GM12878 (cell line): ENCODE measurements around the gene C16orf78. TPM values are rescaled to one million over a fixed set of nuclear protein-coding genes. Genes with fewer than 3 reads are reported as not detected.

Experiments used
- ATAC-seq: fragments of 200-7000 bp; cut with Tn5 transposase; 3 replicates; pipeline ENCODE4 v1.9.1; 2020; ENCODE audit warnings: mild to moderate bottlenecking, moderate library complexity
- BruUV-seq: library from RNA; stranded (reverse); fragments of 400-500 nt; replicated peaks from 2 replicates; lab custom pipeline; 2021; lab: Mats Ljungman, UMichigan
- CTCF ChIA-PET: fragments of 300-600 bp; sonication (Branson Sonifier 250); formaldehyde crosslinking; extraction: SDS; loops from one replicate; lab custom pipeline; 2021; ENCODE audit warnings: inconsistent platforms; lab: Yijun Ruan, JAX
- POLR2A ChIA-PET: fragments of 350-600 bp; formaldehyde crosslinking; extraction: SDS; loops from one replicate; lab custom pipeline; 2021; ENCODE audit warnings: inconsistent platforms; lab: Charles Lee
- RAD21 ChIA-PET: fragments of 300-600 bp; sonication (Branson Sonifier 250); formaldehyde crosslinking; loops from one replicate; lab custom pipeline; 2023; ENCODE audit warnings: antibody characterized with exemption; ENCODE audit not compliant: unreplicated experiment; lab: Charles Lee
- SMC1A ChIA-PET: fragments of 300-600 bp; sonication (Branson Sonifier 250); formaldehyde crosslinking; loops from one replicate; lab custom pipeline; 2023; ENCODE audit not compliant: unreplicated experiment, uncharacterized antibody; lab: Charles Lee
- DNase-seq: peaks from one replicate; pipeline ENCODE4 v3.0.0-alpha.2; 2011; ENCODE audit warnings: low read depth, low spot score
- FAIRE-seq: peaks from 3 replicates; lab custom pipeline; 2011; peaks lifted over from hg19 to GRCh38; lab: Jason Lieb, UNC
- H2AFZ ChIP-seq: 2 replicates; pipeline ENCODE4 v1.6.0; 2011; ENCODE audit warnings: low read depth, low read length, control low read depth; ENCODE audit not compliant: control insufficient read depth
- H3K27ac ChIP-seq: 2 replicates; pipeline ENCODE4 v1.5.1; 2011; ENCODE audit warnings: control low read depth; ENCODE audit not compliant: control insufficient read depth, insufficient read depth
- H3K27me3 ChIP-seq, 2 experiments: replicated peaks in 1 of 2; 2 replicates each; pipeline versions ENCODE4 v1.6.0 to v1.6.1; 2011; ENCODE audit warnings: low read length in 1 of 2; ENCODE audit not compliant: control insufficient read depth in 2 of 2, insufficient read depth in 2 of 2
- H3K36me3 ChIP-seq, 2 experiments: 2 replicates each; pipeline ENCODE4 v1.5.1; 2011; ENCODE audit warnings: low read length in 1 of 2; ENCODE audit not compliant: control insufficient read depth in 2 of 2, insufficient read depth in 2 of 2
- H3K4me1 ChIP-seq: 2 replicates; pipeline ENCODE4 v1.6.1; 2011; ENCODE audit warnings: mild to moderate bottlenecking, low read length, moderate library complexity, mixed read lengths; ENCODE audit not compliant: control insufficient read depth, insufficient read depth
- H3K4me2 ChIP-seq: 2 replicates; pipeline ENCODE4 v1.6.0; 2011; ENCODE audit warnings: control low read depth; ENCODE audit not compliant: control insufficient read depth, insufficient read depth
- H3K4me3 ChIP-seq: fragments of 200-600 bp; sonication (generic); 2 replicates; pipeline ENCODE4 v1.5.1; 2016
- H3K79me2 ChIP-seq: 2 replicates; pipeline ENCODE4 v1.6.0; 2011; ENCODE audit warnings: low read length; ENCODE audit not compliant: control insufficient read depth, insufficient read depth
- H3K9ac ChIP-seq: 2 replicates; pipeline ENCODE4 v1.8.0; 2011; ENCODE audit warnings: low read length, control low read depth, mixed read lengths; ENCODE audit not compliant: control insufficient read depth, insufficient read depth
- H3K9me3 ChIP-seq: replicated peaks from 3 replicates; pipeline ENCODE4 v1.5.1; 2011; ENCODE audit warnings: mild to moderate bottlenecking, low read length; ENCODE audit not compliant: control insufficient read depth, insufficient read depth
- H4K20me1 ChIP-seq: 2 replicates; pipeline ENCODE4 v1.6.0; 2011; ENCODE audit not compliant: control insufficient read depth, insufficient read depth
- BRCA1 ChIP-seq: IDR thresholded peaks from 2 replicates; pipeline ENCODE4 v1.6.1; 2011; ENCODE audit warnings: low read depth, low read length, improper control_type of control experiment
- E4F1 ChIP-seq: fragments of 450-650 bp; IDR thresholded peaks from 2 replicates; pipeline ENCODE4 v1.6.1; 2018; ENCODE audit warnings: borderline replicate concordance, mild to moderate bottlenecking; ENCODE audit not compliant: partially characterized antibody
- EED ChIP-seq: sonication (generic); IDR thresholded peaks from 2 replicates; pipeline ENCODE4 v1.6.1; 2016; ENCODE audit warnings: antibody characterized with exemption, low read depth
- POLR2AphosphoS5 ChIP-seq: IDR thresholded peaks from 2 replicates; pipeline ENCODE4 v1.6.1; 2011; ENCODE audit warnings: mild to moderate bottlenecking, low read length, inconsistent platforms
- YY1 ChIP-seq: IDR thresholded peaks from 2 replicates; pipeline ENCODE4 v1.6.1; 2011; ENCODE audit warnings: low read depth, mild to moderate bottlenecking, low read length
- ZNF592 ChIP-seq: fragments of 450-650 bp; IDR thresholded peaks from 2 replicates; pipeline ENCODE4 v1.6.1; 2017; ENCODE audit warnings: mild to moderate bottlenecking, moderate library complexity
- WGBS: methylation state at CpG from one replicate; pipeline ENCODE4 v1.1.6; 2016; ENCODE audit warnings: low lambda C conversion rate; ENCODE audit not compliant: insufficient replicate concordance, insufficient coverage; ENCODE audit errors: missing lambda C conversion rate; 5-methylcytosine and 5-hydroxymethylcytosine counted together
- in situ Hi-C: fragments of 300-500 bp; cut with MboI; formaldehyde crosslinking; loops from 9 replicates; pipeline ENCODE4 v1.14.3; 2018; ENCODE audit warnings: mixed read lengths
- intact Hi-C: fragments of 100-400 bp; cut with micrococcal nuclease; formaldehyde crosslinking; loops from one replicate; pipeline ENCODE4 v1.14.2; 2022; ENCODE audit not compliant: unreplicated experiment
- polyA plus RNA-seq, 11 experiments: library from polyadenylated mRNA; depleted of rRNA in 4 of 11; unstranded in 6 of 11; stranded (reverse) in 5 of 11; fragments of >200 nt; fragmentation: Nextera tagmentation in 4 of 11; fragmentation: Illumina TruSeq in 1 of 11; extraction: Ambion mirVana in 4 of 11; extraction: Trizol in 1 of 11; gene quantifications; 1 replicate in 1 of 11; 2 replicates in 10 of 11; pipeline versions ENCODE4 v1.2.1 to v1.2.3, GENCODE V29; 2011 to 2016; ENCODE audit warnings: inconsistent platforms in 2 of 11, missing spikeins in 2 of 11, low read depth in 1 of 11
- total RNA-seq, 4 experiments: library from RNA; depleted of rRNA in 3 of 4; stranded (reverse); fragments of >200 nt in 3 of 4; fragmentation: Illumina TruSeq in 1 of 4; extraction: Trizol in 1 of 4; gene quantifications; 2 replicates each; pipeline versions ENCODE4 v1.2.1 to v1.2.3, GENCODE V29; 2013 to 2021

Gene C16orf78
- total and polyA plus RNA-seq, 10 of the 15 experiments (the other 5 are each of a cell fraction or from before 2014, with no cell fraction given) = not detected

DNA sequence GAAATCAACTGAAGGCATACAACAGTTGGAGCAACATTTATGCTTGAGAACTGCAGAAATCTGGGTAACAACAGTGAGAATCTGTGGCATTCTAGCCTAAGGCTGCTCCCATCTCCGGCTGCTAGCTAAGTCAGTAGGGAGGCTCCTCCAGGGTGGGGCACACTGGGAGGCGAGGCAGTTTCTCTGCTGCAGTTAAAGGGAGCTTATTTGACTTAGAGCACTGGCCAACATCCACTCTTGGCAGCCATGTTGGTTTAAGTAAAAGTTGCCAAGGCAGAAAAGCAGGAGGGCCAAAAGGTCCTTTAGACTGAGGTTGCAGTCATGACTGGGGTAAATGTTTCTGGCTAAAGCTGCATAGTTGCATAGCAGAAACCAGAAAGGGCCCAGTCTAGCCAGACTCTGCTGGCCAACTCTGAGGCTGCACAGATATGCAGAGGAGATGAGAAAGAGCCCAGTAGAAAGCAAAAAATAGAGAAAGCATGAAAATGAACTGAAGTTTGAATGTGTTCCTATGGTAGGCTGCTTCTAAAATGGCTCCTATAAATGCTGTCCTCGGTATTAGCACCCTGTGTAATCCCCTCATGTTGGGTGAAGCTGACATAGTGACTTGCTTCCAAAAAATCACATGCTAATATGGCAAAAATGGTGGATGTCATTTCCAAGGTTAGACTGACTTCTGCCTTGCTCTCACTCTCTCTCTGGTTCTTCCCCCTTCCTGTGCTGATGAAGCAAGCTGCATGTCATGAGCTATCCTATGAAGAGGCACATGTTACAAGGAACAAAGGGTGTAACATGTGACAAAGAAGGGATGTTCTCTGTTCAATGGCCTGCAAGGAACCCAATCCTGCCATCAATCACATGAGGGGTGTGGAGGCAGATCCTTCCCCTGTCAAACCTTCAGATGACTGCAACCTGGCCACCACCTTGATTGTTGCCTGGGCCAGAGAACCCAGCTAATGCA is 3.7 kb upstream of the C16orf78 start:
- Histone ChIP-seq H3K36me3 (no peaks in the 10 kb centered on the region), H3K9ac (no peak overlapping the region), H3K9me3 (no peaks in the 10 kb centered on the region; the same call in 2 of the 3 replicates), H3K27me3 (no peaks in the 10 kb centered on the region), H3K79me2 (no peaks in the 10 kb centered on the region), H2AFZ (no peak overlapping the region), H3K27ac (no peak overlapping the region), H4K20me1 (no peaks in the 10 kb centered on the region), H3K4me3 (no peak overlapping the region), H3K4me2 (no peak overlapping the region), H3K4me1 (peaks cover 23% of the 10 kb centered on the region)
- WGBS = 0% methylated on average over 3 of the region's 3 CpGs
- CTCF ChIA-PET = no interaction called here
- RAD21 ChIA-PET = no interaction called here
- SMC1A ChIA-PET = no interaction called here
- BruUV-seq = no TSS peak
- intact Hi-C loops (no loop called here), in situ Hi-C loops (no loop called here)
- DNase-seq (no peak), ATAC-seq (no peak), FAIRE-seq (no peak)
- TF ChIP-seq POLR2AphosphoS5 = no peak
- no peak for TF ChIP-seq ZNF592
- TF ChIP-seq EED = no peak
- no peak for TF ChIP-seq E4F1
- TF ChIP-seq YY1 = no peak
- no peak for TF ChIP-seq BRCA1
- POLR2A ChIA-PET = no interaction called here
